ENCODE data around the gene SIGLECL1.

The SIGLECL1 gene

GRCh38 chr19:51301266-51301665 is 50.4 kb downstream of the SIGLECL1 start:
- no peaks in the 10 kb centered on the region for H3K4me1 Mint-ChIP-seq (ENCODE audit: low read depth)
- H3K27me3 Mint-ChIP-seq, result peaks cover 11% of the 10 kb centered on the region
- no peak overlapping the region for H3K27ac Mint-ChIP-seq
- H3K9me3 Mint-ChIP-seq (ENCODE audit: low read depth), result peaks cover 13% of the 10 kb centered on the region
- peaks cover 3% of the 10 kb centered on the region for H3K36me3 Mint-ChIP-seq
- H3K4me3 Mint-ChIP-seq, result no peak overlapping the region

- H3K4me3 Mint-ChIP-seq, result no peak overlapping the region
- peaks cover 4% of the 10 kb centered on the region for H3K4me1 Mint-ChIP-seq (ENCODE audit: low read depth)
- H3K27ac Mint-ChIP-seq, result no peak overlapping the region
- peaks cover 7% of the 10 kb centered on the region for H3K36me3 Mint-ChIP-seq
- peaks cover 24% of the 10 kb centered on the region for H3K9me3 Mint-ChIP-seq (ENCODE audit: low read depth)
- H3K27me3 Mint-ChIP-seq, result peaks cover 37% of the 10 kb centered on the region
Observed at GRCh38 chr19:51305479-51305878, 54.6 kb downstream of the SIGLECL1 start.

GRCh38 chr19:51311351-51312257 is 60.7 kb downstream of the SIGLECL1 start, which contains the start of gene IGLON5:
Gene IGLON5, plus strand, starts transcription at chr19:51311644. Its CDS starts 204 bp downstream, at chr19:51311848.
- Mint-ChIP-seq H3K36me3 (peaks cover 4% of the 10 kb centered on the region), H3K27me3 (peaks cover 43% of the 10 kb centered on the region), H3K27ac (no peak within 1 kb of the TSS), H3K9me3 (ENCODE audit: low read depth) (peaks cover 17% of the 10 kb centered on the region), H3K4me3 (no peak within 1 kb of the TSS), H3K4me1 (ENCODE audit: low read depth) (peaks cover 12% of the 10 kb centered on the region)

GRCh38 chr19:51316688-51317087 is 65.8 kb downstream of the SIGLECL1 start:
- H3K36me3 Mint-ChIP-seq, result no peaks in the 10 kb centered on the region
- H3K27ac Mint-ChIP-seq, result no peak overlapping the region
- H3K9me3 Mint-ChIP-seq (ENCODE audit: low read depth), result peaks cover 8% of the 10 kb centered on the region
- no peak overlapping the region for H3K4me3 Mint-ChIP-seq
- peaks cover 19% of the 10 kb centered on the region for H3K27me3 Mint-ChIP-seq
- peaks cover 8% of the 10 kb centered on the region for H3K4me1 Mint-ChIP-seq (ENCODE audit: low read depth)

- H3K36me3 Mint-ChIP-seq, result no peaks in the 10 kb centered on the region
- peaks cover 16% of the 10 kb centered on the region for H3K27me3 Mint-ChIP-seq
- no peak overlapping the region for H3K27ac Mint-ChIP-seq
- peaks cover 8% of the 10 kb centered on the region for H3K9me3 Mint-ChIP-seq (ENCODE audit: low read depth)
- H3K4me1 Mint-ChIP-seq (ENCODE audit: low read depth), result peaks cover 6% of the 10 kb centered on the region
- no peak overlapping the region for H3K4me3 Mint-ChIP-seq
Observed at GRCh38 chr19:51317376-51317775, 66.5 kb downstream of the SIGLECL1 start.

- Mint-ChIP-seq H3K9me3 (ENCODE audit: low read depth) (peaks cover 8% of the 10 kb centered on the region), H3K4me1 (ENCODE audit: low read depth) (peaks cover 4% of the 10 kb centered on the region), H3K36me3 (no peaks in the 10 kb centered on the region), H3K27ac (no peak overlapping the region), H3K4me3 (no peak overlapping the region), H3K27me3 (peaks cover 18% of the 10 kb centered on the region)
Observed at GRCh38 chr19:51317968-51318367, 67.1 kb downstream of the SIGLECL1 start.
